OCI-LY3 (cell line): Measurements from ENCODE around the gene PCF11.

Experiments used
- CTCF ChIP-seq: fragments of 200-600, 300-600 bp; sonication (generic); IDR thresholded peaks from 2 replicates; pipeline ENCODE4 v1.5.1; 2014; ENCODE audit warnings: antibody characterized with exemption, low read length, low read depth
- EZH2phosphoT487 ChIP-seq: fragments of 200-600 bp; shearing (Covaris generic); IDR thresholded peaks from 2 replicates; pipeline ENCODE4 v1.6.1; 2018; ENCODE audit warnings: antibody characterized with exemption, mixed run types, low read depth

GRCh38 chr11:83220260-83220659 is 63.3 kb downstream of the PCF11 start:
- TF ChIP-seq CTCF (no peak), EZH2phosphoT487 (no peak)
